Kasumi-1 (cell line): ENCODE results near the gene GADL1.

Experiments
- DNase-seq, 2 experiments: peaks; one replicate each; lab custom pipeline; 2025; lab: John Stamatoyannopoulos, UW

Gene GADL1

GRCh38 chr3:30875505-30875904, 19.0 kb downstream of the GADL1 start:
- DNase-seq: no peak

GRCh38 chr3:30873671-30874070, 20.8 kb downstream of the GADL1 start:
- DNase-seq: no peak

GRCh38 chr3:30872879-30873278, 21.6 kb downstream of the GADL1 start:
- DNase-seq: no peak

GRCh38 chr3:30871720-30872119, 22.7 kb downstream of the GADL1 start:
- DNase-seq: no peak

- DNase-seq: no peak
Measured at GRCh38 chr3:30864836-30865235, 29.6 kb downstream of the GADL1 start.

- DNase-seq: no peak
Measured at GRCh38 chr3:30864132-30864531, 30.3 kb downstream of the GADL1 start.

GRCh38 chr3:30862004-30862403, 32.5 kb downstream of the GADL1 start:
- DNase-seq: no peak

GRCh38 chr3:30858894-30859389, 35.5 kb downstream of the GADL1 start:
- DNase-seq: no peak

- no peak for DNase-seq
Measured at GRCh38 chr3:30855400-30856292, 38.8 kb downstream of the GADL1 start.

GRCh38 chr3:30852833-30853232, 41.6 kb downstream of the GADL1 start:
- DNase-seq: no peak

- DNase-seq: no peak
Measured at GRCh38 chr3:30848087-30848779, 46.2 kb downstream of the GADL1 start.

- DNase-seq: no peak
Measured at GRCh38 chr3:30847592-30847991, 46.9 kb downstream of the GADL1 start.

- no peak for DNase-seq
Measured at GRCh38 chr3:30845606-30846005, 48.9 kb downstream of the GADL1 start.

GRCh38 chr3:30843877-30844276, 50.6 kb downstream of the GADL1 start:
- DNase-seq: no peak

GRCh38 chr3:30836141-30836540, 58.3 kb downstream of the GADL1 start:
- no peak for DNase-seq

- no peak for DNase-seq
Measured at GRCh38 chr3:30835667-30836066, 58.8 kb downstream of the GADL1 start.

GRCh38 chr3:30832961-30833575, 61.4 kb downstream of the GADL1 start:
- DNase-seq: no peak

GRCh38 chr3:30827080-30827479, 67.4 kb downstream of the GADL1 start:
- no peak for DNase-seq

GRCh38 chr3:30826531-30826942, 67.9 kb downstream of the GADL1 start:
- DNase-seq: no peak

GRCh38 chr3:30819067-30819798, 75.2 kb downstream of the GADL1 start:
- no peak for DNase-seq

GRCh38 chr3:30813734-30814133, 80.7 kb downstream of the GADL1 start:
- no peak for DNase-seq
